ENCODE data around the gene SOX18.

The SOX18 gene

DNA sequence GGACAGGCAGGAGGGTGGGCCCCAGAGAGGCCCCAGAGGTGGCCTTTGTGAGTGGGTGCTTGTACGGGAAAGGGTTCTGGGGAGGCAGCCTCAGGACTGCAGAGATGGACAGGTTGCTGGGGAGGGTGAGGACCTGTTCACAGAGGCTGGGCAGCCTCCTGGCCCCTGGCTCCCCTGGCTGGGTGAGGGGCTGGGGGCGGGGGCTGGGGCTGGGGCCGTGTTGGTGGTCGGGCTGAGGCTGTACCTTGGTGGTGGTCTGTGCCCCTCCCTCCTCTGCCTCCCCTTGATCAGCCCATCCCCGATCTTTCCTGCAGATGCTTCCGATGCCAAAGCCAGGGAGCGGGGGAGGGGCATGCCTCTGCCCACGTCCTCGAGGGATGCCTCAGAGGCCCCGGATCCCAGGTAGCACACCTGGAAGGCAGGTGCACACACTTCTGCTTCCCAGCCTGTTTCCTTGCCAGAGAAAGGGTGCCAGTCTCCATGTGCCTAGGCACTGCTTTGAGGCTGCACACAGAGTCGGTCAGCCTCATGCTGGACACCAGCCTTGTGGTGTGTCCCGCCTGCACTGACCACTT lies 18.4 kb upstream of the SOX18 start:
- DNase-seq: no peak

DNA sequence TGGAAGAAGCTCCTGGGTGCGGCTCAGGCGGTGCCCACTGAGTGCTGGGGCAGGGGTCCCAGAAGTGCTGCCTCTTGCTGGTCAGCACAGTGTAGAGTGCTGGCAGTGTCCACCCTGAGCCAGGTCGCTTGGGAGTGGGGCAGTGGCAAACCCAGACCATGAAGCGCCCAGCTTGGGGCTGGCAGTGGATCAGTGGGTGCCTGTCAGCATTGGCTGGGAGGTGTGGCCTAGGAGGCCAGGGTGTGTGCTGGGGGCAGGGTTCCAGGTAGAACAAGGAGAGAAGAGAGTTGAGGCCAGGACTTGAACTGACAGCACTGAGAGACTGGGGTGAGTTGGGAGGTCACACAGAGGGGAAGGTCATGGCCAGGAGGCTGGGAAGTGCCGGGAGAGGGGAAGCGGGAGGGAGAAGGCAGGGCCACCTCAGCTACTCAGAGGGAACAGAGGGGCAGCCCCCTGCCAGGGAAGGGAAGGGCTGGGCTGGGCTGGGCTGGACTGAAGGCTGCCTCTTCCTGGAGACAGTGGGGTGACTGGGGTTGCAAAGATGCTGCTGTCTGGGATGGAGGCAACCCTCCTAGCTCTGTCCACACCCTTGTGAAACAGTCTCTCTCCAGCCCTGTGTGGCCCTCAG lies 17.7 kb upstream of the SOX18 start:
- DNase-seq: no peak

DNA sequence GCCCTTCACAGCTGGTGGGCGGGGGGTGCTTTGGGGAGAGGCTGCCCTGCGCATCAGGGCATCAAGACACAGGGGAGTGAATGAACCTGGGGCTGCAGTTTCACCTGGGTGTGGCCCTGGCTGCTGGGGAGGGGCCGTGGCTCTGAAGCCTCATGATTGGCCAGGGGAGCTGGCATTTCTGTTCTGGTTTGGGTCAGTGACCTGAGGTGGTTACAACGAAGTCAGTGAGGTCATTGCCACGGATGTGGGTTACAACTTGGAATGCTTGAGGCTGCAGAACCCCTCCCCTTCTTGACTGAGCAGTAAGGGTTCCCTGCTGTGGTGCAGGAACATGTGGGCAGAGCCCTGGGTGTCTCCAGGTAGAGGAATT lies 16.5 kb upstream of the SOX18 start:
- DNase-seq: peak; percentile 44

DNA sequence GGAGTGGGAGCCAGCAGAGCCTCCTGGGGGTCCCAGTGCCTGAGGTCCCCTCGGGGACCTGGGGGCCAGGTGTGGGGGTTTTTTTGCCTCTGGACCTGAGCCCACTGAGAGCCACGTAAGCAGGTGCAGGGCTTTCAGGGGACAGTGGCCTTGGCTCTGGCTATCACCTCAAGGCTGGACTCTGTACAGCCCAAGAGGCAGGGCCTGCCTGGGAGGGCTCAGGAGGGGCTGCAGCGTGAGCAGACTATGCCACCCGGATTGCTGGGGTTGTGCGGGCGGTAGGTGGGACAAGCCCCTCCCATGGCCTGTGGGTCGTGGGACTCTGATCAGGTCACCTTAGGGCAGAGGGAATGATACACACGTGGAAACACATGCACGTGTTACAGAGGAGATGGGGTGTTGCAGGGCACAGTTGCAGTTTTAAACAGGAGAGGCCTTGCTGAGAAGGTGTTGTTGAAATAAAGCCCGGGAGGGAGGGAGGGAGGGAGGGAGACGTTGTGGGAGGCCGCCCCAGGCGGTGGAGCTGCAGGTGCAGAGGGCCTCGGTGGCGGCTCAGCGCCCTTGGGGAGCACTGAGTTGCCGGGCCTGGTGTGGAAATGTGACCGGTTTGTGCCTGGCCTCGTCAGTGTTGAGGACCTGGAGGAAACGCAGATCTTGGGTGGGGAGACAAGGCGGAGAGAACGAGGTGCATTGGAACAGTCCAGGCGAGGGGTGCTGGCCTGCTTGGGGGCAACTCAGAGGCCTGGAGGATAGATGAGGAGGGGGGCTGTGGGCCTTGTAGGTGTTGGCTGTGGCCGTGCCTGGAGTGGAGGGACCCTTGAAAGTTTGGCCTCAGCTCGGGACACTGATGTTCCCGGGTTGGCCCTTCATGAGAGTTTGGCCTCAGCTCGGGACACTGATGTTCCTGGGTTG lies 15.9 kb upstream of the SOX18 start:
- DNase-seq: no peak

DNA sequence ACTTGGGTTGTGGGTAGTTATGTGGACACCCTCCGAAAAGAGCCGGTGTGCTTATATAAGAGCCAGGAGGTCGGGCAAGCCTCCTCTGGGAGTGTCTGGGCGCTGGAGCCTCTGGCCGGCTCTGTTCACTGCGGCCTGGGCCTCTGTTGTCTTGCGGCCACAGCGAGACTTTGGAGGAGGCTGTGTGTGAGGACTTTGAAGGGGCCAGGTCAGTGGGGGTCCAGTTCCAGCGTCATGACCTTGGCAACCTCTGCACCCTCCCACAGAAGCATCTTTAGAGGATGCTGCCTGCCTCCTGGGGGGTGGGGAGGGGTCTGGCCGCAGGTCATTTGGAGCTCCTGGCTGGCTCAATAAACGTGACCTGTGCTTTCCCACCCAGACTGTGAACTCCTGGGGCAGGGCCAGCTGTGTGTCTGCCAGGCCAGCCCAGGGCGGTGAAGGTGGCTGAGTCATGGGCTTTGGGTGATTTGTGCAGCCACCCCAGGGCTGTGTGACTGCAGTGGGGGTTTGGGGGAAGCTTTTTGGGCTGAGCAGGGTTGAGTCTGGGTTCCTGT lies 14.8 kb upstream of the SOX18 start:
- no peak for DNase-seq

DNA sequence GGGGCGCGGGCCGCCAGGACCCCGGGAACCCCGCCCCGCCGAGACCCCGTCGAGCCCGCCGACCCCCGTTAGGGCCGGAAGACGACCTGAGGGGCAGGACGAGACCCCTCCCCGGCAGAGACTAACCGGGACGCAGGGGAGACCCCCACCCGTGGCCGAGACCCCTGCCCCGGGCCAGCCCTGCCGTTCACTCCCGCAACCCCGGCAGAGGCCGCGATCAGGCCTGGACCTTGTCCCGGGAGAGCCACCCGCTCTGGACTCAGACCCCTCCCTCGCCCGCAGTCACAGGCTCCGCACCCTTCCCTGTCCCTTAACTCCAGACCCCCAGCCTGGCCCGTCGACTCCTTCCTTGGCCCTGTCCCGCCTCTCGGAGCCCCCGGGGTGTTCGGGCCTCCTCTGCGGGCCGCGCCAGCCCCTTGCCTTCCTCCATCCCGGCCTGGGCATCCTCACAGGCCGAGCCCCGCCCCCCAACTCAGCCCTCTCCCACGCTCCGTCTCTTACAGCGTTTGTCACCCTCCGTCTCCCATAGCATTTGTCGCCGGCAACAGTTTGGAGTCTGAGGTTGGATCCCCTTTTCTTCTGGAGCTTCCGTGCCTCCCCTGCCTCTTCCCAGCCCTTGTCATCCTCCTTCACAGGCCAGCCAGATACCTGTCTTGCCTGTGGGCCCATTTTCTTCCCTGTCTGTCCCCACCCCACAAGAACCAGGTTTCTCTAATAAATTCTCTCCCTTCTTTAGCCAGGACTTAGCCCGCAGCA lies 14.1 kb upstream of the SOX18 start:
- DNase-seq: no peak

DNA sequence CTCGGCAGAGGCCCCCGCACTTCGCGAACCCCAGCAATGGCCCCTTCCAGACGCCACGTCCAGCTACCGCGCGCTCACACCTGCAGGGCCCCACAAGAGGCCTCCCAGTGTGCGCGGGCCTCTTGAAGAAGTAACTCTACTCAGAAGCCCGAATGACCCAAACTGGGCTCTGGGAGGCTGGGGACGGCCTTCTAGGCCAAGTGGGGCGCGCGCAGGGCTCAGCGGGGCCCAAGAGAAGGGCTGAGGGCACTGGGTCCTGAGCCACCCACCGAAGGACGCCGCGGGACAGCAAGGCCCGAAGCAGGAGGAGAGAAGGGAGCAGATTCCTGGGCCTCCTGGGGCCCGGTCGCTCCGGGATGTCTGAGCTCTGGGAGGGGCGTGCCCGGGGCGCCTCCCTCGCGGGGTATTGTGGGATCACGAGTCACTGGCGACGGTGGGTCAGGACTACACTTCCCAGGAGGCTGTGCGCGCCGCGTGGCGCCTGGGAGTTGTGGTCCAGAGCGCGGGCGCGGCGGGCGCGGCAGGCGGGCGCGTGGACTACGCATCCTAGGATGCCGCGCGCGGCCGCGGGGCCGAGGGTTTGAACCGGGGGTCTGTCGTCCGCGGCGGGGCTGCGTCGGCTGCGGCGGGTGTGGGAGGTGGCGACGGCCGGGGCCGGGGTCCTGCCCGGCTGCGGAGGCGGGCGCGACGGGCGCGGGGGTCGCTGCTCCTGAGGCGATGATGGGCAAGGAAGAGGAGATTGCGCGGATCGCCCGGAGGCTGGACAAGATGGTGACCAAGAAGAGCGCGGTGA lies 13.4 kb upstream of the SOX18 start, which contains the start of gene TCEA2:
TCEA2 (plus strand) TSS at position 603 of the 793 bp plus-strand sequence; CDS start at position 718, 115 bp downstream.
- DNase-seq: peak; percentile 91

DNA sequence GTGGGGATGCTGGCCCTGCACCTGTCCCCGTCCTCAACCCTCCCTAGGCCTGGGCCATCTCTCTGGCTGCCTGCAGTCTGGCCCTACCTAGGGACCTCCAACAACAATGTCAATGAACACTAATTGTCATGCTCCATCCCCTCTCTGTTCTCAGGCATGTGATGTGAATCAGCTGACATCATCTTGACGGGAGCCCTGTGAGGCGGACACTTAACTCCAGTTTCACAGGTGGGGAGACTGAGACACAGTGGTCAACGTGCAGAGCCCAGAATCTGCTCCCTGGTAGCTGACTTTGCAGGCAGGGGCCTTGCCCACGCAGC lies 12.8 kb upstream of the SOX18 start:
- DNase-seq: no peak

DNA sequence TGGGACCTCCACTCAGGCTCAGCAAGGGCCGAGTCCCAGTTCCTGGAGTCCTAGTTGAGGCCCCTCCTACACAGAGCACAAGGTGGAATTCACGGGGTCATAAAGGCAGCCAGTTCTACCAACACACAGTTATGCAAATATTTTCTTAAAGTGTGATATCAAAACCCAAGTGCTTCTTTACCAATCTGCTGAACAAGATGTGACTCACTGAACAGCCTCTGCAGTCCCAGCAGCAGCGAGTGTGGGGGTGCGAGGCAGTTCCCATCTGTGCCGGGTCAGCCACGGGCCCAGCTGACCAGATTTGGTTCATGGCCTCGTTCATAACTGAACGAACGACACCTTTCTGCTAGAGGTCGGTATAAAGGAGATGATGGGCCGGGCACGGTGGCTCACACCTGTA lies 9.1 kb upstream of the SOX18 start:
- no peak for DNase-seq

DNA sequence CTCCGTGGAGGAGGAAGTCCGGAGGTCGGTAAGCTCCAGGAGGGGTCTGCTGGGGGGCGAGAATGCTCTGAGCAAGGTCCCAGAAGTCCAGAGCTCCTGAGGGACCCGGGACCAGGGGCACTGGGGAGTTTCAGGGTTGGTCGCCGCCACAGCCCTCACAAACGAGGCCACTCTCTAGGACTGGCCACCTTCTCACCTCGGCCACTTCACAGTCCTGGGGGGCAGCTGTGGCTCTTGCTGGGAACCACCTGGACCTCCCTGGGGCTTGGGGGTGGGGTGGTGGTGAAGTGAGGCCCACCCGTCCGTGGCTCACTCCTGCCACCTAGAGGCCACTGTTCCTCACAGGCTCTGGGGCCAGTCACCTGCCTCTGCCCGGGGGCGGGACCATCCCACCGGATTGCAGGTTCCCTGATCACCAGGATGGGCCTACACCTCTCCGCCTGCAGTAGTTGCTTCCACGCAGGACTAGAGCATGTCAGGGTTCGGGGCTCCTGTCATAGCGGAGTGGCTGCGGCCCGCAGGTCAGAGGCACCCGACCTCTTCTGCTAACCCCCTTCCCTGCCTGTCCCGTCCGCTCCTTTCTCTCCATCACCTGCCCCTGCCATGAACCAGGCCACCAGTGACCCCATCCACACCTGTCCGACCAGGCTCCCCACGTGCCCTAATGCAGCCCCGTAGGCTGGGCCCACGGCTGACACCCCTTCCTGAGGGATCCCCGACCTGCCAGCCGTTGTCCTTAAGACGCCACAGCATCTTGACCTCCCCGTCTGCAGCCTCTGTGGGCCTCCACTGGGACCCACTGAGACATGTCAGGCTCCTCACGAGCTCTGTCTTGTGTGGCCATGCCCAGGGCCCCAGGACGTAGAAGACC lies 8.4 kb upstream of the SOX18 start:
- peak; percentile 64 for DNase-seq

DNA sequence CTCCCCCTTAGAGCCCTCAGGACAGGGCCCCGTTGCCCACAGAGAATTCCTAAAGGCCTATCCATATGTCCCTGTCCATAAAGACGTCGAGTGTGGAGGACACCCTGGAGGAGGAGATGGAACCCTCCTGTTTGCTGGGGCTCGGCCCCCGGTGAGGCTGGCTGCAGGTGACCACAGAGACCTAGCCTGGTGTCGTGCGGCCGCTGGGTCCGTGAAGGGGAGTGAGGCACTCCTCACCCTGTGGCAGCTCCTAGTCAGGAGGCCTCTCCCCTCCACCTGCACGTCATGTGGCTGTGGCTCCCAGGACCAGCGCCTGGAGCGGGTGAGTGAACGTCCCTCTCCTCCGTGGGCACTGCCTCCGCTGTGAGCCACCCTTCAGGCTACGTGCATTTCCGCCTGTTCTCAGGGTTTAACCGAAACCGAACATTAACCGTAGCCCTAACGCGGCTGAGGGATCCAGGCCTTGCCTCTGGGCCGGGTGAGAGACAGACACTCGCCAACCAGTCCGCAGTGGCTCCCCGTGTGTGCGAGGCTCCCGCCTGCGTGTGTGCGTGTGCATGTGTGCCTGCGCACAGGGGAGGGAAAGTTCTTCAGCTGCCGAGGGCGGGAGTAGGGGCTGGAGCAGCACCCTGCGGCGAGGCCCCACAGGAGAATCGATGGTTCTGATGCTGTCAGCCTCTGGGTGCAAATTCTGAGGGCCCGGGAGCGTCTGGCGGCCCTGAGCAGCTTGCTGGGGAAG lies 7.6 kb upstream of the SOX18 start:
- DNase-seq: no peak

DNA sequence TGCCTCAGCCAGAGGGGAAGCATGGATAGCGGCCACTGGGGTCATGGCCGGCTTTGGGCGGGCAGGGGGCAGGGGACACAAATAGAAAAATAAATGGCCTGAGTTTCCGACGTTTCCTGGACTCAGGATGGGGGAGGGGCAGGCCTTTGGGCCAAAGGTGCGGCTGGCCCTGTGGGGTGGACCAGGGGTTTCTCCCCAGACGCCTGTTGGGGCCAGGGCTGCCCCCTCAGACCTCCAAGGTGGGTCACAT lies 7.1 kb upstream of the SOX18 start:
- DNase-seq: no peak

DNA sequence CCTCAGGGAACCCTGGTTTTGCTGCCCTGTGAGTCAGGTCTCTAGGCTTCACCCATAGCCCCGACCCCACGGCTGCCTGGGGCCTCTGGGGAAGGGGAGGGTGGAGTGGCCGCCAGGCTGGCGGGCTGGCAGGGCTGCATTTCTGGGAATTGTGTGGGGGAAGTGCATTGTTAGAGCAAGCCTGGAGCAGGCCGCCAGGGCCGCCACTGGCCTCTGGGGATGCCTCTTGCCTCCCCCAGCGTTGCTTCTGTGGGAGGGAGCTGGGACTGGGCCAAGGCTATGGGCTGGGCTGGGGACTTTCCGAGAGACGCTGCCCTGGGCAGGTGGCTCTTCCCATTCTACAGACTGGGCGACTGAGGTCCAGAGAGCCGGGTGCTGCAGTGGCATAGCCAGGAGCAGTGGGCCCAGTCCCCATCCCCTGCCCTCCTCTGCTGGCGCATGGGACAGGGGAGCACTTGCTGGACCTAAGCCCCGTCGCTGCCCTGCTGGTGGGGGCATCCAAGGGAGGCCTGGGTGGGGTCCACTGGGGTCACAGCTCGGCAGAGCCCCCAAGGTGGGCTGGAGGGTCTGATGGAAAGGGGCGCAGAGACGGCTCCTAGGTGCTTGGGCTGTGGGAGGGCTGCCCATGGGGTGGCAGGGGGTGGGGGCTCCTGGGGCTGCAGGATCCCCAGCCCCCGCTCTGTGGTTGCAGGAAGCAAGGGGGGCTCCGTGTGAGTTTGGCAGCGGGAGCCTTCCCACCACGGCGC lies 6.6 kb upstream of the SOX18 start:
- no peak for DNase-seq

DNA sequence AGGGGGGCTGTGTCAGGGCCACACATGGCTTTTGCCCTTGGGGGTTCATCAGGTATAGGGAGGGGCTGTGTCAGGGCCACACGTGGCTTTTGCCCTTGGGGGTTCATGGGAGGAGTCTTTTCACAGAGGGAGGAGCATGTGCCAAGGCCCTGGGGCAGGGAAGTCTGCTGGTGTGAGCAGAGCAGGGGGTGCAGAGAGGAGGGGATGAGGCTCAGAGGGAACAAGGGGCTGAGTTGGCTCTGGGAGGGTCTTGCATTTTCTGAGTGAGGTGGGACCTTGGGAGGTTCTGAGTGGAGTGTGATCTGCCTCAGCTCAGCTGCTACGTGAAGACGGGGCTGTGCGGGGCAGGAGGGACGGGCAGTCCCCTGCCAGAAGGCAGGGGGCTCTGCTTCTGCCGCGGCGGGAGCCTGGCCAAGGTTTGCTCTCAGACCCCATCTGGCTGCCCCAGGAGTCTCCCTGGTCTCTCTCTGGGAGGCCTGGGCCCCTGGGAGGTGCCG lies 6.0 kb upstream of the SOX18 start:
- no peak for DNase-seq

DNA sequence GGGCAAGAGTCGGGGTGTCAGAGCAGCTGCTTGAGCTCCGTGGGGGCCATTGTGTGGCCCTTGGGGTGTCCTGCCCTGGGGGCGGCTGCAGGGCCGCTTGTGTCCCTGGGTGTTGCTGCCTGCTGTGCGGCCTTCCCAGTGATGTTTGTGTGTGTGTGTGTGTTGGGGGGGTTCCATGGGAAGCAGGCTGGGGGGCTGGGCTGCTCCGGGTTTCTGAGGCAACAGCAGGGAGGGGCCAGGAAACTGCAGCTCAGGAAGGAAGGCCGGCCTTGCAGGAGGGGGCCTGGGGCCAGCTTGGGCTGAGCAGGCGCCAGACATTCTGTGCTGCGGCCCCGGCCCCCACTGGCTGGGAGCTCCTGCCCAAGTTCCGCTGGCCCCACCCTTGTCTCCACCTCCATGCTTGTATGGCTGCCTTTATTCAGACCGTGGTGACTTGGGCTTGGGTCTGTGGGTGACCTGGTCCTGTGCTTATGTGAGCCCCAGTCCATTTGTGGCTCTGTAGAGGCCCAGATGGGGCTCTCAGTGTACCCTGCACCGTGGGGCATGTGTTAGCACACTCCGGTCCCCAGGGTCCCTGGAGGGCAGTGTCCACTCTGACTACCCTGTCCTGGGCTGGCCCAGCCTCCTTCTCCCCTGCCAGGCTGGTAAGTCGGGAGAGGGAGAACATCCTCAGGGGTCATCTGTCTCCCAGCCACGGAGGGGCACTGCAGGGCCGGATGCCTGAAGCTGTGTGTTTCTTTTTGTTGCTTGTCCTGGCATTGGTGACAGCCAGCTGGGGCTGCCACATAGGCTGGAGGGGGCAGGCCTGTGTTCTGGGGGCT lies 4.6 kb upstream of the SOX18 start:
- DNase-seq: no peak

DNA sequence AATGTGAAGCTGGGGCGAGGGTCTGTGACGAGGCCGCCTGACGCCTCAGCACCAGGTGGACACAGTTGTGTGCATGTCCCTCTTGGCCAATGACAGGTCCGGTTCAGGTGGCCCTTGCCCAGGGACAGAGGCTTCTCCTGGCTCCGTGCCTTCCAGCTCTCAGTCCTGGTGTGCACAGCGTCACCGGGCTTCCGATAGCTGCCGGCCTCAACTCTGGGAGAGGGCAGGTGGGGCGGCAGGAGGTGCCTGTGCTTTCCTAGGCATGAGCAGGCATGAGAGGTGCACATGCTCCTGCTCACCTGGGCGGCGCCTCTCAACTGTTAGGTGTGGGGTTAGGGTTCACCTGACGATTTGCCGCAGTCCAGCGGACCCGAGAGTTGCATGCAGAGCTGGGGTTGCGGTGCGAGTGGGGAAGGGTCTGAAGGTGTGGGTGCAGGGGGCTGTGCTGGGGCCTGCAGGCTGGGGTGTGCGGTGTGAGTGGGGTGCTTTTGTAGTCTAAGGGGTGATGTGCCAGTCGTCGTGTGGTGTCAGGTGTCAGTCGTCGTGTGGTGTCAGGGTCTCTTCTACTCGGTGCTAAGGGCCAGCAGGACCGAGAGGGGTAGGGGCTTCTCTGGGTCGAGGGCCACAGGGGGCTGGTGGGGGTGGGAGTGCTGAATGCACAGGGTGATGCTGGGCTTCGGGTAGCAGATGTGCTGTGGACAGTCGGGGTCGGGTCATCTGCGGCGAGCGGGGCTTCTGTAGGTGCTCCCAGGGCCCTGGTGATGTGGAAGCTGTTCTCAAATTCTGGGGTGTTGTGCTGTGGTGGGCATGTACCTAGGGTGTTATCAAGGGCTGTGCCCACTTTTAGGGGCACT lies 3.8 kb upstream of the SOX18 start:
- no peak for DNase-seq

DNA sequence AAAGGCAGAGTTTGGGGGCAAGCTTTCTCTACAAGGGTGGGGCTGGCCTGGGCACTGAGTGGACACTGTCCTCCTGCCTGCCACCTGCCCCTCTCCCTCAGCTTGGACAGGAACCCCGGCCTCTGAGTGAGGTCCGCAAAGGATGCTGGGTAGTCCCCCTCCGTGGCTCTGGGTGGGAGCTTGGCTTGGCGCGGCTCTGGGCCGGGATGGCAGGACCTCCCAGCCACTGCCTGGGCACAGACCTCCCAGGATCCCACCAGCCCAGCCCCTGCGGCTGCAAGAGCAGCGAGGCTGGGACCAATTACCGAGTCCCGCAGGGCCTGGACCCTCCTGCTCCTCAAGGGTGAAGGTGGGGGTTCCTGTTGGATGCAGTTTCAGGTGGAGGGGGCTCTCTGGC lies 2.9 kb upstream of the SOX18 start:
- DNase-seq: no peak

Data from activated effector memory CD4-positive, alpha-beta T cell treated with Interleukin-2 at 50 U/mL for 16 hours (primary cell).